HCT116 (cell line): ENCODE results near the gene KIFAP3. TPM values are rescaled to one million over a fixed set of nuclear protein-coding genes. Genes with fewer than 3 reads are reported as not detected.

Source experiments
- ATAC-seq: fragments of 200-7000 bp; cut with Tn5 transposase; 2 replicates; pipeline ENCODE4 v1.9.1; 2020; ENCODE audit warnings: mild to moderate bottlenecking, moderate library complexity
- BruUV-seq: library from RNA; stranded (reverse); fragments of 400-500 nt; replicated peaks from 2 replicates; lab custom pipeline; 2021; lab: Mats Ljungman, UMichigan
- CTCF ChIA-PET: fragments of 300-600 bp; sonication (Branson Sonifier 250); formaldehyde crosslinking; loops from one replicate; lab custom pipeline; 2021; ENCODE audit warnings: antibody characterized with exemption; lab: Charles Lee
- POLR2A ChIA-PET: fragments of 300-600, 350-600 bp; sonication (Branson Sonifier 250); formaldehyde crosslinking; loops from one replicate; lab custom pipeline; 2021; ENCODE audit warnings: antibody characterized with exemption; lab: Charles Lee
- RAD21 ChIA-PET, 2 experiments: fragments of 300-600 bp; sonication (Branson Sonifier 250); formaldehyde crosslinking; loops; one replicate each; lab custom pipeline; 2023; ENCODE audit warnings: low total read pairs in 2 of 2; ENCODE audit not compliant: uncharacterized antibody in 2 of 2, unreplicated experiment in 2 of 2, low non-redundant PET in 1 of 2; lab: Charles Lee
- DNase-seq: peaks from one replicate; pipeline ENCODE4 v3.0.0-alpha.2; 2010; ENCODE audit warnings: low read depth, low spot score
- H2AFZ ChIP-seq: fragments of 200-600 bp; shearing (Covaris generic), sonication (generic); 2 replicates; pipeline ENCODE4 v1.6.1; 2017; ENCODE audit warnings: low read depth, mixed run types, mixed read lengths, antibody characterized with exemption, low read length; ENCODE audit not compliant: poor library complexity, severe bottlenecking
- H3K27ac ChIP-seq: 2 replicates; pipeline ENCODE4 v1.5.1; 2012; ENCODE audit warnings: low read depth, low read length
- H3K27me3 ChIP-seq: fragments of 200-600 bp; sonication (generic); 2 replicates; pipeline ENCODE4 v1.6.1; 2016; ENCODE audit warnings: mixed run types, low read length, mixed read lengths; ENCODE audit not compliant: insufficient read depth
- H3K36me3 ChIP-seq, 2 experiments: fragments of 200-500 bp in 1 of 2; fragments of 200-600 bp in 1 of 2; sonication (Bioruptor generic) in 1 of 2; sonication (generic) in 1 of 2; 2 replicates each; pipeline versions ENCODE4 v1.5.1 to v1.6.1; 2014 to 2016; ENCODE audit warnings: low read length in 2 of 2, inconsistent platforms in 1 of 2, mixed read lengths in 1 of 2, mixed run types in 1 of 2; ENCODE audit not compliant: insufficient read depth in 2 of 2, control insufficient read depth in 1 of 2
- H3K4me1 ChIP-seq, 2 experiments: fragments of 200-600 bp in 1 of 2; sonication (generic) in 1 of 2; 2 replicates each; pipeline versions ENCODE4 v1.5.1 to v1.6.1; 2012 to 2017; ENCODE audit warnings: low read length in 2 of 2, inconsistent platforms in 1 of 2, mild to moderate bottlenecking in 1 of 2, mixed read lengths in 1 of 2, mixed run types in 1 of 2, moderate library complexity in 1 of 2; ENCODE audit not compliant: insufficient read depth in 2 of 2, control insufficient read depth in 1 of 2
- H3K4me2 ChIP-seq: fragments of 200-600 bp; sonication (generic); 2 replicates; pipeline ENCODE4 v1.6.1; 2017; ENCODE audit warnings: mixed run types, low read length, mixed read lengths
- H3K4me3 ChIP-seq, 2 experiments: fragments of 200-600 bp in 1 of 2; sonication (generic) in 1 of 2; replicated peaks in 1 of 2; 2 replicates each; pipeline ENCODE4 v1.5.1; 2011 to 2016; ENCODE audit warnings: low read length in 2 of 2, control low read depth in 1 of 2, low read depth in 1 of 2, mild to moderate bottlenecking in 1 of 2, mixed read lengths in 1 of 2, mixed run types in 1 of 2
- H3K79me2 ChIP-seq: fragments of 200-600 bp; sonication (generic); 2 replicates; pipeline ENCODE4 v1.6.1; 2017; ENCODE audit warnings: mild to moderate bottlenecking, mixed run types, low read length, moderate library complexity, mixed read lengths; ENCODE audit not compliant: insufficient read depth
- H3K9ac ChIP-seq: fragments of 200-600 bp; sonication (generic); 2 replicates; pipeline ENCODE4 v1.6.1; 2016; ENCODE audit warnings: low read length, mixed read lengths
- H3K9me2 ChIP-seq: fragments of 200-600 bp; sonication (generic), shearing (Covaris generic); 2 replicates; pipeline ENCODE4 v1.6.1; 2017; ENCODE audit warnings: mixed run types, mild to moderate bottlenecking, moderate library complexity; ENCODE audit not compliant: insufficient read depth
- H3K9me3 ChIP-seq, 2 experiments: fragments of 200-500 bp in 1 of 2; fragments of 200-600 bp in 1 of 2; sonication (Bioruptor generic) in 1 of 2; sonication (generic) in 1 of 2; 2 replicates each; pipeline ENCODE4 v1.6.1; 2014 to 2017; ENCODE audit warnings: low read length in 2 of 2, mixed read lengths in 2 of 2, inconsistent platforms in 1 of 2, low read depth in 1 of 2, mild to moderate bottlenecking in 1 of 2, mixed run types in 1 of 2, moderate library complexity in 1 of 2; ENCODE audit not compliant: control insufficient read depth in 1 of 2, insufficient read depth in 1 of 2
- H4K20me1 ChIP-seq: fragments of 200-600 bp; sonication (generic), shearing (Covaris generic); 2 replicates; pipeline ENCODE4 v1.6.1; 2017; ENCODE audit warnings: mixed run types, mild to moderate bottlenecking, moderate library complexity; ENCODE audit not compliant: insufficient read depth
- CBX3 ChIP-seq: IDR thresholded peaks from 2 replicates; pipeline ENCODE4 v1.6.1; 2012; ENCODE audit warnings: low read depth
- CEBPB ChIP-seq: IDR thresholded peaks from 2 replicates; pipeline ENCODE4 v1.6.1; 2012; ENCODE audit warnings: low read depth
- EGR1 ChIP-seq: IDR thresholded peaks from 2 replicates; pipeline ENCODE4 v1.6.1; 2012; ENCODE audit warnings: low read depth
- ELF1 ChIP-seq: IDR thresholded peaks from 2 replicates; pipeline ENCODE4 v1.6.1; 2012; ENCODE audit warnings: low read depth, borderline replicate concordance
- EZH2phosphoT487 ChIP-seq: fragments of 200-600 bp; IDR thresholded peaks from 2 replicates; pipeline ENCODE4 v1.6.1; 2018; ENCODE audit warnings: antibody characterized with exemption, borderline replicate concordance
- FOSL1 ChIP-seq: IDR thresholded peaks from 2 replicates; pipeline ENCODE4 v1.6.1; 2012; ENCODE audit warnings: low read depth
- POLR2A ChIP-seq: IDR thresholded peaks from 2 replicates; pipeline ENCODE4 v1.7.0; 2011; ENCODE audit warnings: borderline replicate concordance; ENCODE audit not compliant: insufficient read depth, insufficient read length; ENCODE audit errors: extremely low read depth
- POLR2AphosphoS5 ChIP-seq: IDR thresholded peaks from 2 replicates; pipeline ENCODE4 v1.6.1; 2011; ENCODE audit warnings: mild to moderate bottlenecking, low read depth, low read length, moderate library complexity
- RAD21 ChIP-seq: IDR thresholded peaks from 2 replicates; pipeline ENCODE4 v1.6.1; 2012; ENCODE audit warnings: low read depth, mild to moderate bottlenecking
- SRF ChIP-seq: IDR thresholded peaks from 2 replicates; pipeline ENCODE4 v1.6.1; 2012; ENCODE audit warnings: low read depth
- TCF7L2 ChIP-seq: IDR thresholded peaks from 2 replicates; pipeline ENCODE4 v1.7.0; 2011; ENCODE audit warnings: borderline replicate concordance, inconsistent platforms; ENCODE audit not compliant: insufficient read depth, insufficient read length; ENCODE audit errors: extremely low read depth
- ZNF274 ChIP-seq: fragments of 200-500 bp; sonication (Bioruptor generic); IDR thresholded peaks from 2 replicates; pipeline ENCODE4 v1.6.1; 2014; ENCODE audit warnings: mild to moderate bottlenecking, low read depth, low read length, inconsistent platforms
- intact Hi-C: fragments of 100-400 bp; cut with micrococcal nuclease; formaldehyde crosslinking; loops from 2 replicates; pipeline ENCODE4 v1.10.0; 2022
- total RNA-seq: library from RNA; stranded (reverse); gene quantifications from one replicate; pipeline ENCODE4 v1.2.1, GENCODE V29; 2021; ENCODE audit not compliant: unreplicated experiment
- TF ChIP-seq, protein P1 (sequence below): IDR thresholded peaks from 2 replicates; pipeline ENCODE4 v1.6.1; 2012
- TF ChIP-seq, protein P2 (sequence below): IDR thresholded peaks from 2 replicates; pipeline ENCODE4 v1.6.1; 2011; ENCODE audit warnings: mild to moderate bottlenecking, low read length, moderate library complexity; ENCODE audit not compliant: insufficient replicate concordance; ENCODE audit errors: extremely low read depth
- TF ChIP-seq, protein P3 (sequence below), 3 experiments: fragments of 200-600 bp in 1 of 3; sonication (generic) in 1 of 3; IDR thresholded peaks in 2 of 3; conservative IDR thresholded peaks in 1 of 3; 2 replicates each; pipeline ENCODE4 v1.5.1; 2012 to 2017; ENCODE audit warnings: low read depth in 2 of 3, low read length in 2 of 3, antibody characterized with exemption in 1 of 3, borderline replicate concordance in 1 of 3, control low read depth in 1 of 3, mild to moderate bottlenecking in 1 of 3, mixed read lengths in 1 of 3, mixed run types in 1 of 3, moderate library complexity in 1 of 3; ENCODE audit not compliant: insufficient read depth in 1 of 3
- TF ChIP-seq, protein P4 (sequence below): IDR thresholded peaks from 2 replicates; pipeline ENCODE4 v1.6.1; 2012

The KIFAP3 gene
- total RNA-seq, 1 experiment from 2014 or later: 10.8 TPM

DNA sequence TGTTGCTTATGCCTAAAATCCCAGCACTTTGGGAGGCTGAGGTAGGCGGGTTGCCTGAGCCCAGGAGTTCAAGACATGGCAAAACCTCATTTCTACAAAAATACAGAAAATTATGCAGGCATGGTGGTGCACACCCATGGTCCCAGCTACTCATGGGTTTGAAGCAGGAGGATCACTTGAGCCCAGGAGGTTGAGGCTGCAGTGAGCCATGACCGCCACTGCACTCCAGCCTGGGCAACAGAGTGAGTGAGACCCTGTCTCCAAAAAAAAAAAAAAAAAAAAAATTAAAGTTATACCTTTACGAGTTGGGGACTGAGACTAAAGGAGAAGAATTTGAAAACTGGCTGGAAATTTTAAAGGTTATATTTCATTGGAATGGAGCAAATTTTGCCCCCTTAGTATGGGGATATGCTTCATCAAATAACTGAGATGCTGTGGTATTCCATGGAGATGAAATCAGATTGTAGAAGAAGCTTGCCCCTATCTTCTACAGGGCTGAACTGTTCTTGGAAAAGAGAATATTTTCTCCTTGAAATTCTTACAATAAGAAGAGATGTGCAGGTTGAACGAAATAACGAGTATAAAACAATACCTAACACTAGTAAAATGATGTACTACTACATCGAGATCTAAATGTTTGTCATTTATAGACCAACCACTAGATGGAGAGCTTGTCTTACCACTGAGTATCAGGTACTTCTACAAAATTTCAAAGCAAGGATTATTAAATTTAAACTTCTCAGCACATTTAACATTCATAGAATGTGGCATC is 145.9 kb downstream of the KIFAP3 start (continued):
- TF ChIP-seq, protein P1, sequence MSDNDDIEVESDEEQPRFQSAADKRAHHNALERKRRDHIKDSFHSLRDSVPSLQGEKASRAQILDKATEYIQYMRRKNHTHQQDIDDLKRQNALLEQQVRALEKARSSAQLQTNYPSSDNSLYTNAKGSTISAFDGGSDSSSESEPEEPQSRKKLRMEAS: no peak
- no peak for TF ChIP-seq TCF7L2
- TF ChIP-seq FOSL1: no peak

DNA sequence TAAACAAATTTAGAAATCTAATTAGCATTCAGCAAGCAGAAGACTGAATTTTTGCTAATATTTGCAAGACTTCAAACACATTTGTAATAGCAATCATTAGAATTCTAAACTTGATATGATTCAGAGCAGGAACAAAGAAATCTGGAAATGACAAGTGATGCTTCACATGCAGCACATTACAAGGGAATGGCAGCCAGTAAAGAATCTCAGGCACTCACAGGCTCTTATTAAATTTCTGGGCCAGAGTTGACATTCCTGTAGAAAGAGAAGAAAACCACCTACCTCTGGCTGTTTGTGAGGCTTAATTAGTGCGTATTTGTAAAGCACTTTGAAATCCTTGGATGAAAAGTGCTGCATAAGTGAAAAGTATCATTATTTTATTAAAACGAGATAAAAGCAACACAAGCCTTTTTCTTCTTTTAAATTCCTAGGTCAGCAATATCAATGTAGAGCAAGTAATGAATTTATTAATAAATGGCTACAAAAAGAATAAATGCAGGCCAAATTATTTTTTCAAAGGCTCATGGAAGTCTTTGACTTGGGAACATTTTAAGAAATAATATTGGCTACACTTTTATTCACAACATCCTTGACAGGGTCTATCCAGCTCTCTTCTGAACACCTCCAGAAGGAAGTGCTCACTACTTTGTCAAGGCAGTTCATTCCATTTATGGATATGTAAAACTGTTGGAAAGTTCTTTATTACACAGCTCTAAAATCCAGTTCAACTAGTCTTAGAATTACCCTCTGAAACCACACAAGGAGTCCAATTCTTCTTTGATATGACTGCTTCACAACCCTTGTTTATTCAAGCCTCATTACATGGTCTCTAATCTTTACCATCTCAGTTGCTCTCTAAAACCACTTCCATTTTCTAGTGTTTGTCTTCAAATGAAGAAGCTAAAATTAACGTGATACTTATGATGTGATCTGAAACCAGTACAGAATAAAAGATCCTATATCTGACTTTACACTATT is 148.7 kb downstream of the KIFAP3 start:
- H3K27ac ChIP-seq: no peak overlapping the region

More for the DNA sequence above, 148.7 kb downstream of the KIFAP3 start:
- H3K9ac ChIP-seq: no peak overlapping the region
- TF ChIP-seq ELF1 (no peak), SRF (no peak), CEBPB (no peak), EGR1 (no peak), FOSL1 (no peak), CBX3 (no peak), TCF7L2 (no peak), RAD21 (no peak), ZNF274 (no peak), POLR2A (no peak), EZH2phosphoT487 (no peak), POLR2AphosphoS5 (no peak)
- TF ChIP-seq, protein P2, sequence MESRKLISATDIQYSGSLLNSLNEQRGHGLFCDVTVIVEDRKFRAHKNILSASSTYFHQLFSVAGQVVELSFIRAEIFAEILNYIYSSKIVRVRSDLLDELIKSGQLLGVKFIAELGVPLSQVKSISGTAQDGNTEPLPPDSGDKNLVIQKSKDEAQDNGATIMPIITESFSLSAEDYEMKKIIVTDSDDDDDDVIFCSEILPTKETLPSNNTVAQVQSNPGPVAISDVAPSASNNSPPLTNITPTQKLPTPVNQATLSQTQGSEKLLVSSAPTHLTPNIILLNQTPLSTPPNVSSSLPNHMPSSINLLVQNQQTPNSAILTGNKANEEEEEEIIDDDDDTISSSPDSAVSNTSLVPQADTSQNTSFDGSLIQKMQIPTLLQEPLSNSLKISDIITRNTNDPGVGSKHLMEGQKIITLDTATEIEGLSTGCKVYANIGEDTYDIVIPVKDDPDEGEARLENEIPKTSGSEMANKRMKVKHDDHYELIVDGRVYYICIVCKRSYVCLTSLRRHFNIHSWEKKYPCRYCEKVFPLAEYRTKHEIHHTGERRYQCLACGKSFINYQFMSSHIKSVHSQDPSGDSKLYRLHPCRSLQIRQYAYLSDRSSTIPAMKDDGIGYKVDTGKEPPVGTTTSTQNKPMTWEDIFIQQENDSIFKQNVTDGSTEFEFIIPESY: no peak
- TF ChIP-seq, protein P3, sequence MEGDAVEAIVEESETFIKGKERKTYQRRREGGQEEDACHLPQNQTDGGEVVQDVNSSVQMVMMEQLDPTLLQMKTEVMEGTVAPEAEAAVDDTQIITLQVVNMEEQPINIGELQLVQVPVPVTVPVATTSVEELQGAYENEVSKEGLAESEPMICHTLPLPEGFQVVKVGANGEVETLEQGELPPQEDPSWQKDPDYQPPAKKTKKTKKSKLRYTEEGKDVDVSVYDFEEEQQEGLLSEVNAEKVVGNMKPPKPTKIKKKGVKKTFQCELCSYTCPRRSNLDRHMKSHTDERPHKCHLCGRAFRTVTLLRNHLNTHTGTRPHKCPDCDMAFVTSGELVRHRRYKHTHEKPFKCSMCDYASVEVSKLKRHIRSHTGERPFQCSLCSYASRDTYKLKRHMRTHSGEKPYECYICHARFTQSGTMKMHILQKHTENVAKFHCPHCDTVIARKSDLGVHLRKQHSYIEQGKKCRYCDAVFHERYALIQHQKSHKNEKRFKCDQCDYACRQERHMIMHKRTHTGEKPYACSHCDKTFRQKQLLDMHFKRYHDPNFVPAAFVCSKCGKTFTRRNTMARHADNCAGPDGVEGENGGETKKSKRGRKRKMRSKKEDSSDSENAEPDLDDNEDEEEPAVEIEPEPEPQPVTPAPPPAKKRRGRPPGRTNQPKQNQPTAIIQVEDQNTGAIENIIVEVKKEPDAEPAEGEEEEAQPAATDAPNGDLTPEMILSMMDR (IDR thresholded peaks at IDR 0.05 in 2 of 3, conservative IDR thresholded peaks at IDR 0.05 in 1 of 3; ENCODE audit: borderline replicate concordance in 1 of 3, insufficient read depth in 1 of 3, low read depth in 2 of 3, low read length in 2 of 3): no peak
- TF ChIP-seq, protein P4, sequence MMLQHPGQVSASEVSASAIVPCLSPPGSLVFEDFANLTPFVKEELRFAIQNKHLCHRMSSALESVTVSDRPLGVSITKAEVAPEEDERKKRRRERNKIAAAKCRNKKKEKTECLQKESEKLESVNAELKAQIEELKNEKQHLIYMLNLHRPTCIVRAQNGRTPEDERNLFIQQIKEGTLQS: no peak
- ATAC-seq (no peak), DNase-seq (no peak)
- no peak overlapping the region for H3K4me2 ChIP-seq
- no peak overlapping the region for H2AFZ ChIP-seq
- ChIA-PET RAD21 (no interaction called here), POLR2A (no interaction called here), CTCF (no interaction called here)
- no peaks in the 10 kb centered on the region for H3K4me1 ChIP-seq
- no peaks in the 10 kb centered on the region for H3K79me2 ChIP-seq
- no peaks in the 10 kb centered on the region for H3K36me3 ChIP-seq
- BruUV-seq: no TSS peak
- H3K4me3 ChIP-seq: no peak overlapping the region
- intact Hi-C loops: loop anchor here (5.0 kb wide), 2 partner anchors 767 to 1302 kb away; no protein-coding TSS in a partner anchor
- H3K9me2 ChIP-seq: no peaks in the 10 kb centered on the region
- H3K9me3 ChIP-seq: no peaks in the 10 kb centered on the region
- H4K20me1 ChIP-seq: no peaks in the 10 kb centered on the region
- H3K27me3 ChIP-seq: no peaks in the 10 kb centered on the region
